K562 (cell line): ENCODE measurements around the gene MAN1A1. TPM values are rescaled to one million over a fixed set of nuclear protein-coding genes. Genes with fewer than 3 reads are reported as not detected.
A peak's percentile ranks its signal among the peaks of the same experiment; 100 is the strongest.

ENCODE experiments used
- ATAC-seq: fragments of 200-7000 bp; cut with Tn5 transposase; 3 replicates; pipeline ENCODE4 v1.9.1; 2020; ENCODE audit warnings: moderate library complexity
- BruUV-seq: library from RNA; stranded (reverse); fragments of 400-500 nt; replicated peaks from 2 replicates; lab custom pipeline; 2021; lab: Mats Ljungman, UMichigan
- CTCF ChIA-PET: fragments of 300-600 bp; formaldehyde crosslinking; extraction: SDS; loops from one replicate; lab custom pipeline; 2021; ENCODE audit warnings: low intra/inter-chr PET ratio; lab: Yijun Ruan, JAX
- POLR2A ChIA-PET: fragments of 300-600, 350-650 bp; sonication (Branson Sonifier 250); formaldehyde crosslinking; extraction: SDS; loops from one replicate; lab custom pipeline; 2021; ENCODE audit warnings: antibody characterized with exemption, inconsistent platforms; lab: Yijun Ruan, JAX
- DNase-seq, 4 experiments: peaks; one replicate each; pipeline versions ENCODE4 v3.0.0 to v3.0.0-alpha.2; 2011 to 2018; ENCODE audit warnings: low spot score in 3 of 4, mixed read lengths in 3 of 4; ENCODE audit errors: extremely low read depth in 1 of 4
- FAIRE-seq: peaks from 2 replicates; lab custom pipeline; 2011; peaks lifted over from hg19 to GRCh38; lab: Jason Lieb, UNC
- H2AFZ ChIP-seq: 2 replicates; pipeline ENCODE4 v1.6.0; 2011; ENCODE audit warnings: low read depth, low read length, control low read depth, inconsistent platforms
- H3K27ac ChIP-seq: fragments of 200-600 bp; 3 replicates; pipeline ENCODE4 v1.8.0; 2011; ENCODE audit warnings: low read depth, mild to moderate bottlenecking, control low read depth, inconsistent platforms, low read length, moderate library complexity, mixed read lengths; ENCODE audit errors: extremely low read depth
- H3K27me3 ChIP-seq, 2 experiments: fragments of 300-600 bp in 1 of 2; 2 replicates in 1 of 2; 3 replicates in 1 of 2; pipeline versions ENCODE4 v1.6.0 to v1.8.0; 2011; ENCODE audit warnings: inconsistent platforms in 2 of 2, low read length in 2 of 2, mild to moderate bottlenecking in 1 of 2, mixed read lengths in 1 of 2, moderate library complexity in 1 of 2; ENCODE audit not compliant: control insufficient read depth in 2 of 2, insufficient read depth in 2 of 2
- H3K36me3 ChIP-seq: fragments of 300-600 bp; 3 replicates; pipeline ENCODE4 v1.8.0; 2011; ENCODE audit warnings: mild to moderate bottlenecking, low read length, inconsistent platforms; ENCODE audit not compliant: control insufficient read depth, insufficient read depth
- H3K4me1 ChIP-seq, 2 experiments: fragments of 200-600 bp in 1 of 2; replicated peaks in 1 of 2; 2 replicates in 1 of 2; 3 replicates in 1 of 2; pipeline versions ENCODE4 v1.5.1 to v1.8.0; 2011; ENCODE audit warnings: inconsistent platforms in 2 of 2, low read length in 2 of 2, mild to moderate bottlenecking in 1 of 2, mixed read lengths in 1 of 2, moderate library complexity in 1 of 2; ENCODE audit not compliant: control insufficient read depth in 2 of 2, insufficient read depth in 2 of 2
- H3K4me2 ChIP-seq: 2 replicates; pipeline ENCODE4 v1.6.1; 2011; ENCODE audit warnings: low read length, control low read depth, inconsistent platforms, mixed read lengths; ENCODE audit not compliant: insufficient read depth
- H3K4me3 ChIP-seq: fragments of 200-600 bp; sonication (generic), shearing (Covaris generic); 2 replicates; pipeline ENCODE4 v1.5.1; 2016; ENCODE audit warnings: control low read depth, inconsistent platforms
- H3K79me2 ChIP-seq: fragments of 200-600 bp; 3 replicates; pipeline ENCODE4 v1.8.0; 2011; ENCODE audit warnings: low read length, inconsistent platforms; ENCODE audit not compliant: control insufficient read depth, insufficient read depth
- H3K9ac ChIP-seq, 2 experiments: 2 replicates each; pipeline versions ENCODE4 v1.6.0 to v1.6.1; 2011; ENCODE audit warnings: low read depth in 2 of 2, low read length in 2 of 2, control low read depth in 1 of 2, inconsistent platforms in 1 of 2, mild to moderate bottlenecking in 1 of 2, mixed read lengths in 1 of 2; ENCODE audit not compliant: insufficient read depth in 1 of 2
- H3K9me1 ChIP-seq: one replicate; pipeline ENCODE4 v1.6.0; 2011; ENCODE audit warnings: inconsistent platforms, mild to moderate bottlenecking, low read length, moderate library complexity; ENCODE audit not compliant: control insufficient read depth, insufficient read depth
- H3K9me3 ChIP-seq: replicated peaks from 2 replicates; pipeline ENCODE4 v1.5.1; 2011; ENCODE audit warnings: low read depth, low read length, inconsistent platforms; ENCODE audit not compliant: control insufficient read depth, insufficient read depth
- H4K20me1 ChIP-seq: replicated peaks from 2 replicates; pipeline ENCODE4 v1.6.1; 2011; ENCODE audit warnings: low read length, inconsistent platforms, mixed read lengths; ENCODE audit not compliant: control insufficient read depth, insufficient read depth
- BDP1 ChIP-seq: IDR thresholded peaks from 3 replicates; pipeline ENCODE4 v1.6.1; 2011; ENCODE audit not compliant: insufficient read length, insufficient read depth
- C11orf30 ChIP-seq: fragments of 450-650 bp; IDR thresholded peaks from 2 replicates; pipeline ENCODE4 v1.6.1; 2016; ENCODE audit warnings: low read depth, mild to moderate bottlenecking
- DMBX1 ChIP-seq: fragments of 250-450 bp; sonication (Bioruptor Pico); IDR thresholded peaks from 2 replicates; pipeline ENCODE4 v1.8.0; 2022; ENCODE audit warnings: inconsistent platforms, mild to moderate bottlenecking, moderate library complexity, borderline replicate concordance
- EHMT2 ChIP-seq: fragments of 450-650 bp; IDR thresholded peaks from 2 replicates; pipeline ENCODE4 v1.6.1; 2018; ENCODE audit warnings: antibody characterized with exemption
- GTF2A2 ChIP-seq: IDR thresholded peaks from 2 replicates; pipeline ENCODE4 v1.6.1; 2016; ENCODE audit warnings: mild to moderate bottlenecking, missing genetic modification characterization, missing compliant biosample characterization
- HMBOX1 ChIP-seq: sonication (generic); IDR thresholded peaks from 2 replicates; pipeline ENCODE4 v1.6.1; 2016
- HNRNPL ChIP-seq: fragments of 200-400 bp; formaldehyde crosslinking; IDR thresholded peaks from 2 replicates; pipeline ENCODE4 v1.6.1; 2017; ENCODE audit warnings: low read depth, mild to moderate bottlenecking, low read length
- ILK ChIP-seq: fragments of 450-650 bp; IDR thresholded peaks from 2 replicates; pipeline ENCODE4 v1.6.1; 2016; ENCODE audit warnings: missing genetic modification characterization, low read depth, mild to moderate bottlenecking, missing compliant biosample characterization, moderate library complexity, borderline replicate concordance
- MEIS2 ChIP-seq: fragments of 450-650 bp; IDR thresholded peaks from 2 replicates; pipeline ENCODE4 v1.6.1; 2014; ENCODE audit warnings: mild to moderate bottlenecking; ENCODE audit not compliant: partially characterized antibody
- YY1 ChIP-seq, 3 experiments: IDR thresholded peaks; 2 replicates each; pipeline ENCODE4 v1.6.1; 2011; ENCODE audit warnings: low read length in 2 of 3, mild to moderate bottlenecking in 2 of 3, moderate library complexity in 2 of 3, borderline replicate concordance in 1 of 3, control low read depth in 1 of 3, low read depth in 1 of 3; ENCODE audit not compliant: insufficient read depth in 3 of 3, insufficient replicate concordance in 2 of 3, control insufficient read depth in 1 of 3, insufficient read length in 1 of 3; ENCODE audit errors: extremely low read depth in 1 of 3
- ZMIZ1 ChIP-seq, 2 experiments: fragments of 150-350 bp in 1 of 2; IDR thresholded peaks; 2 replicates each; pipeline ENCODE4 v1.6.1; 2012 to 2016; ENCODE audit warnings: low read depth in 2 of 2, low read length in 2 of 2, mild to moderate bottlenecking in 1 of 2, moderate library complexity in 1 of 2
- in situ Hi-C: fragments of 300-500 bp; cut with MboI; formaldehyde crosslinking; loops from 4 replicates; pipeline ENCODE4 v1.15.0; 2018; ENCODE audit warnings: inconsistent platforms, mixed read lengths
- intact Hi-C: fragments of 100-400 bp; cut with micrococcal nuclease; formaldehyde crosslinking; loops from 2 replicates; pipeline ENCODE4 v1.14.2; 2022
- polyA plus RNA-seq, 8 experiments: library from polyadenylated mRNA; depleted of rRNA in 4 of 8; stranded (reverse) in 5 of 8; unstranded in 3 of 8; fragments of >200 nt; fragmentation: Nextera tagmentation in 2 of 8; fragmentation: Illumina TruSeq in 1 of 8; extraction: Ambion mirVana in 2 of 8; extraction: Trizol in 1 of 8; gene quantifications; 2 replicates each; pipeline versions ENCODE4 v1.2.1 to v1.2.3, GENCODE V29; 2011 to 2014; ENCODE audit warnings: inconsistent platforms in 1 of 8, missing spikeins in 1 of 8
- total RNA-seq, 7 experiments: library from RNA; depleted of rRNA in 6 of 7; stranded (reverse); fragments of >200 nt in 6 of 7; fragmentation: Illumina TruSeq in 2 of 7; extraction: Trizol in 2 of 7; gene quantifications; 2 replicates each; pipeline versions ENCODE4 v1.2.1 to v1.2.3, GENCODE V29; 2011 to 2021; ENCODE audit warnings: low replicate concordance in 1 of 7

Gene MAN1A1
- total and polyA plus RNA-seq, 9 of the 15 experiments (the other 6 are each of a cell fraction or from before 2014, with no cell fraction given), result 24.5 to 78.4 (median 59.7) TPM

GRCh38 chr6:119390247-119390793 lies 40.8 kb upstream of the MAN1A1 start:
- H3K79me2 ChIP-seq, result no peaks in the 10 kb centered on the region
- in situ Hi-C loops (no loop called here), intact Hi-C loops (no loop called here)
- POLR2A ChIA-PET, result no interaction called here
- FAIRE-seq (peak; percentile 73), DNase-seq (peak in 1 of 4 experiments; percentile 13), ATAC-seq (no peak)
- no peaks in the 10 kb centered on the region for H4K20me1 ChIP-seq
- H3K4me3 ChIP-seq, result no peak overlapping the region
- H3K4me1 ChIP-seq, result no peaks in the 10 kb centered on the region; a peak in 1 of 5 replicates
- no peaks in the 10 kb centered on the region for H3K9me1 ChIP-seq
- H3K4me2 ChIP-seq, result no peak overlapping the region
- H3K9ac ChIP-seq, result no peak overlapping the region
- H3K9me3 ChIP-seq, result no peaks in the 10 kb centered on the region
- H3K27me3 ChIP-seq, result no peaks in the 10 kb centered on the region
- BruUV-seq, result no TSS peak
- no peaks in the 10 kb centered on the region for H3K36me3 ChIP-seq
- H3K27ac ChIP-seq, result no peak overlapping the region
- H2AFZ ChIP-seq, result no peak overlapping the region
- CTCF ChIA-PET, result no interaction called here
- TF ChIP-seq C11orf30, result 0 out of 2 replicates have a peak, but pooled peaks have one; percentile 12
- peak; percentile 23 for TF ChIP-seq MEIS2
- TF ChIP-seq GTF2A2 (tag), result no peak
- no peak for TF ChIP-seq ILK
- TF ChIP-seq DMBX1 (CRISPR knock-in tag), result no peak
- TF ChIP-seq HMBOX1, result peak; percentile 38; the same call in 1 of the 2 replicates
- no peak for TF ChIP-seq HNRNPL
- TF ChIP-seq BDP1, result no peak
- TF ChIP-seq EHMT2, result 0 out of 2 replicates have a peak, but pooled peaks have one; percentile 29
- TF ChIP-seq ZMIZ1 (IDR thresholded peaks at IDR 0.05; ENCODE audit: low read depth in 2 of 2, low read length in 2 of 2), result no peak
- TF ChIP-seq YY1 (IDR thresholded peaks at IDR 0.05; ENCODE audit: borderline replicate concordance in 1 of 3, control insufficient read depth in 1 of 3, extremely low read depth in 1 of 3, insufficient read depth in 3 of 3, insufficient read length in 1 of 3, insufficient replicate concordance in 2 of 3, low read depth in 1 of 3, low read length in 2 of 3), result peak in 1 of 3 experiments; percentile 19
